Superior temporal gyrus (tissue), 1 donor: ENCODE results near the gene UFL1.

Source experiments
- DNase-seq: peaks from one replicate; pipeline ENCODE4 v3.0.0-alpha.2; 2016; ENCODE audit errors: extremely low spot score

Gene UFL1

GRCh38 chr6:96575359-96575758 is 53.8 kb downstream of the UFL1 start:
- DNase-seq, result no peak

GRCh38 chr6:96576221-96576620 is 54.6 kb downstream of the UFL1 start:
- DNase-seq, result no peak

GRCh38 chr6:96582021-96582420 is 60.4 kb downstream of the UFL1 start:
- DNase-seq, result no peak

GRCh38 chr6:96582436-96582835 is 60.8 kb downstream of the UFL1 start:
- DNase-seq, result no peak

GRCh38 chr6:96604420-96604819 is 82.8 kb downstream of the UFL1 start:
- no peak for DNase-seq
